ENCODE data around the gene ATP13A3.

DNA sequence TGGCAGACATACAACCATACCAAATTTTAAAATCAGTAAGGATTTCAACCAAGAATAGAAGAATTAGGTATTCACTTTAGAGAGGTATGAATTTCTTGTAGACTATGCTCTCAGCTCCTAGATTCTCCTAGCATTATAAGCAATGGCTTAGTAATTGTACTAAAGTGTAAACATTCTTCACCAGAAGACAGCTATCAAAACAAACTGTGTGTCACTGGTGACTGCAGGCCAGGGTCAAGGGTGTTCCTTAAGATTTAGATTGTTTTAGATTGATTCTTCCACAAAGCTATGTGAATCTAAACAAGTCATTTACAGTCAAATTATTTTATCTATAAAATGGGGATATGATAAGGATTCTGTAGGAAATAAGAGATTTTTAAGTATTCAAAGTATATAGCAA lies 64.6 kb downstream of the ATP13A3 start:
- TF ChIP-seq, protein P1, sequence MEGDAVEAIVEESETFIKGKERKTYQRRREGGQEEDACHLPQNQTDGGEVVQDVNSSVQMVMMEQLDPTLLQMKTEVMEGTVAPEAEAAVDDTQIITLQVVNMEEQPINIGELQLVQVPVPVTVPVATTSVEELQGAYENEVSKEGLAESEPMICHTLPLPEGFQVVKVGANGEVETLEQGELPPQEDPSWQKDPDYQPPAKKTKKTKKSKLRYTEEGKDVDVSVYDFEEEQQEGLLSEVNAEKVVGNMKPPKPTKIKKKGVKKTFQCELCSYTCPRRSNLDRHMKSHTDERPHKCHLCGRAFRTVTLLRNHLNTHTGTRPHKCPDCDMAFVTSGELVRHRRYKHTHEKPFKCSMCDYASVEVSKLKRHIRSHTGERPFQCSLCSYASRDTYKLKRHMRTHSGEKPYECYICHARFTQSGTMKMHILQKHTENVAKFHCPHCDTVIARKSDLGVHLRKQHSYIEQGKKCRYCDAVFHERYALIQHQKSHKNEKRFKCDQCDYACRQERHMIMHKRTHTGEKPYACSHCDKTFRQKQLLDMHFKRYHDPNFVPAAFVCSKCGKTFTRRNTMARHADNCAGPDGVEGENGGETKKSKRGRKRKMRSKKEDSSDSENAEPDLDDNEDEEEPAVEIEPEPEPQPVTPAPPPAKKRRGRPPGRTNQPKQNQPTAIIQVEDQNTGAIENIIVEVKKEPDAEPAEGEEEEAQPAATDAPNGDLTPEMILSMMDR (IDR thresholded peaks at IDR 0.05), result no peak
- TF ChIP-seq POLR2A (IDR thresholded peaks at IDR 0.05) (no peak), POLR2AphosphoS5 (IDR thresholded peaks at IDR 0.05) (no peak), EP300 (IDR thresholded peaks at IDR 0.05) (no peak)
